ENCODE measurements around the gene DPAGT1.

Gene DPAGT1

GRCh38 chr11:119057000-119057769, 44.5 kb downstream of the DPAGT1 start, which contains the start of gene HYOU1:
Gene HYOU1 (minus strand): TSS chr11:119057205. CDS start chr11:119056160, 1,045 bp downstream.
- DNase-seq, result peak; percentile 99

GRCh38 chr11:119056421-119056999, 45.1 kb downstream of the DPAGT1 start:
- DNase-seq, result peak; percentile 50

- DNase-seq, result peak; percentile 30
Observed at GRCh38 chr11:119055901-119056300, 45.8 kb downstream of the DPAGT1 start.

GRCh38 chr11:119054418-119054817, 47.2 kb downstream of the DPAGT1 start:
- no peak for DNase-seq

- DNase-seq, result no peak
Observed at GRCh38 chr11:119052163-119052814, 49.4 kb downstream of the DPAGT1 start.

- DNase-seq, result peak; percentile 15
Observed at GRCh38 chr11:119051440-119052162, 50.1 kb downstream of the DPAGT1 start.

GRCh38 chr11:119049081-119049480, 52.6 kb downstream of the DPAGT1 start:
- DNase-seq, result no peak

- no peak for DNase-seq
Observed at GRCh38 chr11:119048644-119049043, 53.0 kb downstream of the DPAGT1 start.

- DNase-seq, result peak; percentile 23
Observed at GRCh38 chr11:119047205-119047604, 54.4 kb downstream of the DPAGT1 start.

All from activated CD4-positive, alpha-beta T cell treated with anti-CD3 and anti-CD28 coated beads for 48 hours (primary cell).